B cell (primary cell): Measurements from ENCODE around the gene SHD.

ENCODE experiments used
- EZH2 ChIP-seq: IDR thresholded peaks from 2 replicates; pipeline ENCODE4 v1.6.1; 2012; ENCODE audit warnings: borderline replicate concordance, low read depth, mild to moderate bottlenecking, moderate library complexity, low read length; ENCODE audit not compliant: insufficient read depth, poor library complexity, severe bottlenecking
- TF ChIP-seq, protein P1 (sequence below): fragments of 200-600 bp; IDR thresholded peaks from one replicate; pipeline ENCODE4 v1.8.0; 2022; ENCODE audit warnings: antibody characterized with exemption, mild to moderate bottlenecking

GRCh38 chr19:4313847-4314490 lies 34.9 kb downstream of the SHD start:
- TF ChIP-seq, protein P1, sequence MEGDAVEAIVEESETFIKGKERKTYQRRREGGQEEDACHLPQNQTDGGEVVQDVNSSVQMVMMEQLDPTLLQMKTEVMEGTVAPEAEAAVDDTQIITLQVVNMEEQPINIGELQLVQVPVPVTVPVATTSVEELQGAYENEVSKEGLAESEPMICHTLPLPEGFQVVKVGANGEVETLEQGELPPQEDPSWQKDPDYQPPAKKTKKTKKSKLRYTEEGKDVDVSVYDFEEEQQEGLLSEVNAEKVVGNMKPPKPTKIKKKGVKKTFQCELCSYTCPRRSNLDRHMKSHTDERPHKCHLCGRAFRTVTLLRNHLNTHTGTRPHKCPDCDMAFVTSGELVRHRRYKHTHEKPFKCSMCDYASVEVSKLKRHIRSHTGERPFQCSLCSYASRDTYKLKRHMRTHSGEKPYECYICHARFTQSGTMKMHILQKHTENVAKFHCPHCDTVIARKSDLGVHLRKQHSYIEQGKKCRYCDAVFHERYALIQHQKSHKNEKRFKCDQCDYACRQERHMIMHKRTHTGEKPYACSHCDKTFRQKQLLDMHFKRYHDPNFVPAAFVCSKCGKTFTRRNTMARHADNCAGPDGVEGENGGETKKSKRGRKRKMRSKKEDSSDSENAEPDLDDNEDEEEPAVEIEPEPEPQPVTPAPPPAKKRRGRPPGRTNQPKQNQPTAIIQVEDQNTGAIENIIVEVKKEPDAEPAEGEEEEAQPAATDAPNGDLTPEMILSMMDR, result no peak
- TF ChIP-seq EZH2, result no peak
